Prostate gland (tissue), 2 donors: ENCODE measurements around the gene RNF17. TPM values are rescaled to one million over a fixed set of nuclear protein-coding genes. Genes with fewer than 3 reads are reported as not detected.

Experiments used
- DNase-seq: peaks from one replicate; pipeline ENCODE4 v3.0.0-alpha.2; 2019; ENCODE audit warnings: low spot score
- H3K27ac ChIP-seq, 2 donors: fragments of 200-600 bp; sonication (generic); 2 replicates each; pipeline ENCODE4 v1.5.1; 2017 to 2019
- H3K27me3 ChIP-seq: fragments of 200-600 bp; sonication (generic); replicated peaks from 2 replicates; pipeline ENCODE4 v1.5.1; 2019; ENCODE audit not compliant: insufficient read depth
- H3K36me3 ChIP-seq, 2 donors: fragments of 200-600 bp; sonication (generic); 1 replicate in 1 of 2; 2 replicates in 1 of 2; pipeline versions ENCODE4 v1.5.1 to v1.8.1; 2017 to 2019
- H3K4me1 ChIP-seq: fragments of 200-600 bp; sonication (generic); replicated peaks from 2 replicates; pipeline ENCODE4 v1.5.1; 2019
- H3K4me3 ChIP-seq, 2 donors: fragments of 200-600 bp; sonication (generic); 2 replicates each; pipeline ENCODE4 v1.5.1; 2017 to 2019
- H3K9me3 ChIP-seq: fragments of 200-600 bp; sonication (generic); 2 replicates; pipeline ENCODE4 v1.5.1; 2017
- POLR2A ChIP-seq: fragments of 450-650 bp; IDR thresholded peaks from one replicate; pipeline ENCODE4 v1.6.1; 2016; ENCODE audit warnings: antibody characterized with exemption, mild to moderate bottlenecking
- POLR2AphosphoS5 ChIP-seq: sonication (generic); formaldehyde crosslinking; IDR thresholded peaks from one replicate; pipeline ENCODE4 v1.6.1; 2017; ENCODE audit warnings: antibody characterized with exemption
- WGBS: methylation state at CpG from one replicate; pipeline ENCODE4 v1.1.5; 2018; 5-methylcytosine and 5-hydroxymethylcytosine counted together
- intact Hi-C: fragments of 100-400 bp; cut with DNase I; formaldehyde crosslinking; loops from one replicate; pipeline ENCODE4 v1.14.2; 2022
- total RNA-seq, 2 donors: library from RNA; depleted of rRNA; stranded (reverse); fragments of >200 nt; gene quantifications; one replicate each; pipeline ENCODE4 v1.1.0, GENCODE V29; 2016
- TF ChIP-seq, protein P1 (sequence below), 4 experiments: fragments of 200-600 bp in 2 of 4; fragments of 450-650 bp in 2 of 4; sonication (generic) in 2 of 4; IDR thresholded peaks; 1 replicate in 3 of 4; 2 replicates in 1 of 4; pipeline ENCODE4 v1.5.1; 2016 to 2019; ENCODE audit warnings: antibody characterized with exemption in 4 of 4, mild to moderate bottlenecking in 2 of 4, moderate library complexity in 2 of 4

Gene RNF17
- total RNA-seq, 2 donors from 2014 or later, result 16.4 TPM; not detected in 1

DNA sequence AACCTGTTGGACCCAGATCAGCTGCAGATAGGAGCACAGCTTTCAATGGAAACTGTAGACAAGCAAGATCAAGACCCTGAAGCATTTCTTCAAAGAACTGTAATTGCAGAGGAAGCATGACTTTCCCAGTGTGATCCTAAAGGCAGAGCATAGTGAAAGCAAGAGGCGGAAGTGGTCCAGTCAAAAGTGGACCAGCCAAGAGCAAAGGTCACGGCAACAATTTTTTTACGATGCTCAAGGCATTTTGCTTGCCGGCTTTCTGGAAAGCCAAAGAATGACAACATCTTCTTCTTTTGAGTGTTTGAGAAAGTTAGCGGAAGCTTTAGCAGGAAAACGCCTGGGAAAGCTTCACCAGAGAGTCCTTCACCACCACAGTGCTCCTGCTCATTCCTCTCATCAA, 111.6 kb downstream of the RNF17 start:
- TF ChIP-seq POLR2AphosphoS5, result no peak
- no peak for TF ChIP-seq POLR2A
- TF ChIP-seq, protein P1, sequence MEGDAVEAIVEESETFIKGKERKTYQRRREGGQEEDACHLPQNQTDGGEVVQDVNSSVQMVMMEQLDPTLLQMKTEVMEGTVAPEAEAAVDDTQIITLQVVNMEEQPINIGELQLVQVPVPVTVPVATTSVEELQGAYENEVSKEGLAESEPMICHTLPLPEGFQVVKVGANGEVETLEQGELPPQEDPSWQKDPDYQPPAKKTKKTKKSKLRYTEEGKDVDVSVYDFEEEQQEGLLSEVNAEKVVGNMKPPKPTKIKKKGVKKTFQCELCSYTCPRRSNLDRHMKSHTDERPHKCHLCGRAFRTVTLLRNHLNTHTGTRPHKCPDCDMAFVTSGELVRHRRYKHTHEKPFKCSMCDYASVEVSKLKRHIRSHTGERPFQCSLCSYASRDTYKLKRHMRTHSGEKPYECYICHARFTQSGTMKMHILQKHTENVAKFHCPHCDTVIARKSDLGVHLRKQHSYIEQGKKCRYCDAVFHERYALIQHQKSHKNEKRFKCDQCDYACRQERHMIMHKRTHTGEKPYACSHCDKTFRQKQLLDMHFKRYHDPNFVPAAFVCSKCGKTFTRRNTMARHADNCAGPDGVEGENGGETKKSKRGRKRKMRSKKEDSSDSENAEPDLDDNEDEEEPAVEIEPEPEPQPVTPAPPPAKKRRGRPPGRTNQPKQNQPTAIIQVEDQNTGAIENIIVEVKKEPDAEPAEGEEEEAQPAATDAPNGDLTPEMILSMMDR (IDR thresholded peaks at IDR 0.05), result no peak
- H3K4me3 ChIP-seq, result no peak overlapping the region
- H3K4me1 ChIP-seq, result no peaks in the 10 kb centered on the region
- intact Hi-C loops, result no loop called here
- no peaks in the 10 kb centered on the region for H3K36me3 ChIP-seq
- H3K27ac ChIP-seq, result no peak overlapping the region
- WGBS, result 64% methylated on average over 6 of the region's 6 CpGs
- H3K27me3 ChIP-seq, result no peaks in the 10 kb centered on the region
- no peaks in the 10 kb centered on the region for H3K9me3 ChIP-seq
- DNase-seq, result no peak

DNA sequence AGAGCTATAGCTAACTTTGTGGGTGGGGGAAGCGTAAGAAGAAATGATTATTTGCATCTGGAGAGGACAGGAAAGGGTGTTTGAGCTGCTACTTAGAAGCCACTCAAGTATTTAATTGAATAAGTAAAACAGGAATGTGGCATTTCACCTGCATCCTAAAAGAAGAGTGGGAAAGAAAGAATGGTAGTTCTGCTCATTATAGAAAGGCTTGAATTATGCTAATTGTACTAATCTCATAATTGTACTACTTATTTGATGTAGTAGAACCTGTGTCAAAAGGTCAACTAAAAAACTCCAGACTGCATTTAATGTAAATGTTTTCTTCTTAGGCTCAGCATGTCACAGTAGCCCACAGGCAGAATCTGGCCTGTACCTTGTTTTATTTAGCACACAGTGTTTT, 113.6 kb downstream of the RNF17 start:
- TF ChIP-seq, protein P1 (IDR thresholded peaks at IDR 0.05), result no peak
- TF ChIP-seq POLR2AphosphoS5, result no peak
- no peak for TF ChIP-seq POLR2A
- 92% methylated on average over 1 of the region's 1 CpG for WGBS
- intact Hi-C loops, result no loop called here

DNA sequence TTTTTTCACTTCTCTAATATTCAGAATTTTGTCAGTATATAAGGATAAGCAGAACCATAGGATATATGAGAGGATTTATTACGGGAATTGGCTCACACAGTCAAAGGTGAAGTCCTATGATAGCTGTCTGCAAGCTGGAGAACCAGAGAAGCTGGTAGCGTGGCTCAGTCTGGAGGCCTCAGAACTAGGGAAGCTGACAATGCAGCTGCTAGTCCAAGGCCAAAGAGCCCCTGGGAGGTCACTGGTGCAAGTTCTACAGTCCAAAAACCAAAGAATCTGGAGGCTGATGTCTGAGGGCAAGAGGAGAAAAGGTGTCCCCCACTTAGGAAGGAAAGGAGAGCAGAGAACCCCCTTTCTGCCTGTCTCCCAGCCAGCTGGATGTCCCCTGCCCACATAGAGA, 114.4 kb downstream of the RNF17 start:
- no peaks in the 10 kb centered on the region for H3K4me1 ChIP-seq
- no peaks in the 10 kb centered on the region for H3K36me3 ChIP-seq
- DNase-seq, result no peak
- TF ChIP-seq, protein P1 (IDR thresholded peaks at IDR 0.05), result no peak
- TF ChIP-seq POLR2A (no peak), POLR2AphosphoS5 (no peak)
- no peak overlapping the region for H3K4me3 ChIP-seq
- no peaks in the 10 kb centered on the region for H3K27me3 ChIP-seq
- no peaks in the 10 kb centered on the region for H3K9me3 ChIP-seq
- intact Hi-C loops, result no loop called here
- 87% methylated on average over 2 of the region's 2 CpGs for WGBS
- H3K27ac ChIP-seq, result no peak overlapping the region

More for the DNA sequence above, 113.6 kb downstream of the RNF17 start:
- H3K4me3 ChIP-seq, result no peak overlapping the region
- H3K4me1 ChIP-seq, result no peaks in the 10 kb centered on the region
- H3K36me3 ChIP-seq, result no peaks in the 10 kb centered on the region
- no peaks in the 10 kb centered on the region for H3K27me3 ChIP-seq
- H3K27ac ChIP-seq, result no peak overlapping the region
- no peaks in the 10 kb centered on the region for H3K9me3 ChIP-seq
- DNase-seq, result no peak

DNA sequence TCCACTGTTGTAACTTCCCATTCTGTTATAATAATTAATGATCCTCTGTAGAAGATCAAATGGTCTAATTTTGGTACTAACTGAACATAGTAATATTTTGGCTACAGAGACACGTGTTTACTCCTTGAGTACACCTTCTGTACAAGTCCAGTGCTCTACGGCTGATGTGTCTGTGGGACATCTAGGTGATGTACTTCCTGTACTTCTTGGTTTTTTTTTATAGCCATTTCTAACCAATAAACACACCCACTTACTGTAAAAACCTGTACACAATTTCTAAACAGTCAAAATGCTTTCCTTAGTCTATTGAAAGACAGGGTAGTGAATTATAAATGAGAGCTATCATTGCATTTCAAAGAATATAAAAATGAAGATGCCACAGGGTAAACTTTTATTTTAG, 118.7 kb downstream of the RNF17 start:
- 66% methylated on average over 2 of the region's 2 CpGs for WGBS

DNA sequence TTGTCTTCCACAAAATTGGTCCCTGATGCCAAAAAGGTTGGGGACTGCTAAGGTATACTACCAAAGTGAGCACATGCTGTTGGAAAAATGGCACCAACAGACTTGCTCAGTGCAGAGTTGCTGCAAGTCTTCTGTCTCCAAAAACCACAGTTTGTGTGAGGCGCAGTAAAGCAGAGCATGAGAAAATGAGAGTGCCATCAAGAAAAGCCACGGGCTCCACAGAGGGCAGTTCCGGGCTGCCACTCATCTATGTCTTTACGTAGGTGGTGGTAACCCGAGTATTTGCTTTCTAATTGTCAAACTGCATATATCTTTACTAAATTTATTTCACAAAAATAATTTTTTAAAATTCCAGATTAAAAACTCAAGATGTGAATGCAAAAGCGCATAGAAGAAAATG, 123.8 kb downstream of the RNF17 start:
- Histone ChIP-seq H3K4me3 (no peak overlapping the region), H3K27ac (no peak overlapping the region), H3K27me3 (no peaks in the 10 kb centered on the region), H3K9me3 (no peaks in the 10 kb centered on the region), H3K36me3 (no peaks in the 10 kb centered on the region), H3K4me1 (no peaks in the 10 kb centered on the region)
- TF ChIP-seq POLR2AphosphoS5, result no peak
- no peak for TF ChIP-seq POLR2A
- TF ChIP-seq, protein P1 (IDR thresholded peaks at IDR 0.05), result no peak
- no peak for DNase-seq
- intact Hi-C loops, result no loop called here
- WGBS, result 92% methylated on average over 6 of the region's 6 CpGs

More for the DNA sequence above, 118.7 kb downstream of the RNF17 start:
- Histone ChIP-seq H3K4me1 (no peaks in the 10 kb centered on the region), H3K36me3 (no peaks in the 10 kb centered on the region), H3K27me3 (no peaks in the 10 kb centered on the region), H3K27ac (no peak overlapping the region), H3K9me3 (no peaks in the 10 kb centered on the region), H3K4me3 (no peak overlapping the region)
- TF ChIP-seq POLR2AphosphoS5, result no peak
- TF ChIP-seq POLR2A, result no peak
- TF ChIP-seq, protein P1 (IDR thresholded peaks at IDR 0.05), result no peak
- intact Hi-C loops, result no loop called here
- no peak for DNase-seq
